EL (cell line): ENCODE data around the gene PTH1R.

Experiments used
- DNase-seq: peaks from one replicate; pipeline ENCODE4 v3.0.0-alpha.2; 2016

PTH1R gene

GRCh38 chr3:46884427-46884826 lies 6.9 kb downstream of the PTH1R start:
- DNase-seq: no peak

GRCh38 chr3:46884929-46885328 lies 7.4 kb downstream of the PTH1R start:
- no peak for DNase-seq

GRCh38 chr3:46885612-46886011 lies 8.1 kb downstream of the PTH1R start:
- no peak for DNase-seq

GRCh38 chr3:46887980-46888494 lies 10.5 kb downstream of the PTH1R start:
- DNase-seq: no peak

GRCh38 chr3:46888705-46889104 lies 11.2 kb downstream of the PTH1R start:
- no peak for DNase-seq

GRCh38 chr3:46889381-46890110 lies 12.0 kb downstream of the PTH1R start:
- no peak for DNase-seq

GRCh38 chr3:46890132-46890531 lies 12.6 kb downstream of the PTH1R start:
- no peak for DNase-seq

GRCh38 chr3:46891132-46891531 lies 13.6 kb downstream of the PTH1R start:
- no peak for DNase-seq

- DNase-seq: peak; percentile 87
Observed at GRCh38 chr3:46892285-46893145, 15.0 kb downstream of the PTH1R start.

- no peak for DNase-seq
Observed at GRCh38 chr3:46893146-46893748, 15.7 kb downstream of the PTH1R start.

- DNase-seq: no peak
Observed at GRCh38 chr3:46893763-46894162, 16.2 kb downstream of the PTH1R start.

GRCh38 chr3:46894256-46894655 lies 16.7 kb downstream of the PTH1R start:
- DNase-seq: no peak

- DNase-seq: peak; percentile 52
Observed at GRCh38 chr3:46895204-46895660, 17.7 kb downstream of the PTH1R start.

GRCh38 chr3:46895761-46896160 lies 18.2 kb downstream of the PTH1R start:
- DNase-seq: no peak

GRCh38 chr3:46896386-46896785 lies 18.9 kb downstream of the PTH1R start:
- no peak for DNase-seq

GRCh38 chr3:46897031-46897430 lies 19.5 kb downstream of the PTH1R start:
- DNase-seq: no peak

GRCh38 chr3:46897829-46898320 lies 20.4 kb downstream of the PTH1R start:
- DNase-seq: no peak

GRCh38 chr3:46898321-46899150 lies 21.0 kb downstream of the PTH1R start:
- no peak for DNase-seq

- no peak for DNase-seq
Observed at GRCh38 chr3:46899151-46900006, 21.9 kb downstream of the PTH1R start.

GRCh38 chr3:46900007-46900292 lies 22.4 kb downstream of the PTH1R start:
- DNase-seq: no peak

GRCh38 chr3:46900356-46900755 lies 22.8 kb downstream of the PTH1R start:
- no peak for DNase-seq

- DNase-seq: no peak
Observed at GRCh38 chr3:46901061-46901460, 23.5 kb downstream of the PTH1R start.
